H4 (cell line): ENCODE data around the gene RDM1. TPM values are rescaled to one million over a fixed set of nuclear protein-coding genes. Genes with fewer than 3 reads are reported as not detected.

Source experiments
- DNase-seq: peaks from one replicate; pipeline ENCODE4 v3.0.0-alpha.2; 2015; ENCODE audit warnings: low spot score
- total RNA-seq: library from RNA; depleted of rRNA; stranded (reverse); fragments of >200 nt; shearing (Covaris generic); gene quantifications from 2 replicates; pipeline ENCODE4 v1.2.3, GENCODE V29; 2014; rRNA removed

The RDM1 gene
- total RNA-seq, 1 experiment from 2014 or later = 0.66 TPM

DNA sequence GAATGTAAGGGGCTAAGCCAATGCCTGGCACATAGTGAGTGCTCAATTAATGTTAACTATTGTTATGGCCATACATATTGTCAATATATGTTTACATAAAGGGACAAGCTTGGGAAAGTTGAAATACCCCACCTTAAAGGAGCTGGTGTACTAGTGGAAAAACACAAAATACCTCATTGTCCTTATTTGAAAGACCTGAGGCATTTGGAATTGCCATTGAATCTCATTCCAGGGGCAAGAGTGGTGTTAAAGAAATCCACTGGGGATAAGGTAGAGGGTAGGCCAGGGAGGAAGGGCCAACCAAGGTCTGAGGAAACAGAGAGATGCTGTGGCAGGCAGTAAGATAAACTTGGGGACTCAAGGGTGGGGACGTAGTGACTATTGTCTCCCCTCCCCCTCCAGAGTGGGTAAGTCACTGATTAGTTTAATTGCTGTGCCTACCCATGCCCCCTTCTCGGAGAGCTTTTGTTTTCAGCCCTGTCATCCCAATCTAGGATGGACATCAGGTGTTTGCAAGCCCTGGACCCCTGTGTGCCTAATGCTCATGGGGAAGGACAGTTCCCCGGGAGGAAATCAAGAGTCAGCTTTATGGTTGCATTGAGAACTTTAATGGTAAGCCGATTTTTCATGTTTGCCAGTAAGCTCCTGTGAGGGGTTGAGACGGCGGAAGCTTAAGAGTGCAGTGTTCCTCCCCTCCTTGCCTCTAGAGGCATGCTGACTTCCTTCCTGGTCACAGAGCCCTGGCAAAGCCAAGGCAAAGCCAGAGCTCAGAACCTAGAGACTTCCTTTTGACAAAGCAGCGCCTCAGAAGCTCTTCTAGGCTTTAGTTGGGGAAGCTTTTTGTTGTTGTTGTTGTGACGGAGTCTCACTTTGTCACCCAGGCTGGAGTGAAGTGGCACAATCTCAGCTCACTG lies 59.4 kb downstream of the RDM1 start:
- DNase-seq = no peak

DNA sequence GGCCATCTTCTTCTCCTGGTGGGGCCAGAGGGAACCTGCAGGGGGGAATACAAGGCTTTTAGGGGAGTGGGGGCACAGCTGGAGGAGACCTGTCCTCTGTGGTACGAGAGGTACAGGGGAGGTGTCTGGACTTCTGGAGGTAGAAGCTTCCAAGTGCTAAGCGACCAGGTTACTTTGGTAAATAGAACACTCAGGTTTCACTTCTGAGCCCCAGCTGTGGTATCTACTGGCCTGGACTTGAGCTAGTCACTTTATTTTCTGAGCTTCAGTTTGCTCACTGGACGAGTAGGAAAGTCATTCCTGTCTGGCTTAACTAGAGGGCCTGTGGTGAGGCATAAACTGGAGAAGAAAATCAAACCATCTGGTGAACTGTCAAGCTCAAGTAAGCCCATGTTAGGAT lies 61.8 kb downstream of the RDM1 start, which contains the start of gene HEATR9:
HEATR9 (minus strand) TSS at position 155 of the 400 bp plus-strand sequence; CDS start at position 6, 149 bp downstream.
- no peak for DNase-seq

Other genes with a start within 250 kb of the RDM1 start
- gene RASL10B, start 199.1 kb downstream of the RDM1 start, total RNA-seq = 6.2 and 6.4 TPM in 2 replicates
- 0.04 TPM in 2 replicates for gene GAS2L2, start 177.5 kb downstream of the RDM1 start, total RNA-seq
- not detected in 2 replicates for gene C17orf50, start 169.9 kb downstream of the RDM1 start, total RNA-seq
- 0.68 TPM in 1 of 2 replicates, not detected in the other for gene MMP28, start 135.1 kb downstream of the RDM1 start, total RNA-seq
- gene TAF15, start 121.3 kb downstream of the RDM1 start, total RNA-seq = 17.8 and 19.8 TPM in 2 replicates
- gene HEATR9, start 61.9 kb downstream of the RDM1 start, total RNA-seq = not detected in 2 replicates
- 0.31 TPM in 1 of 2 replicates, not detected in the other for gene CCL5, start 50.4 kb downstream of the RDM1 start, total RNA-seq
- not detected in 2 replicates for gene LYZL6, start 12.9 kb upstream of the RDM1 start, total RNA-seq
- gene CCL16, start 50.7 kb upstream of the RDM1 start, total RNA-seq = not detected in 2 replicates
- not detected in 2 replicates for gene CCL14, start 56.0 kb upstream of the RDM1 start, total RNA-seq
- gene CCL15, start 70.8 kb upstream of the RDM1 start, total RNA-seq = not detected in 2 replicates
- gene CCL23, start 87.2 kb upstream of the RDM1 start, total RNA-seq = not detected in 2 replicates
- gene CCL18, start 133.5 kb upstream of the RDM1 start, total RNA-seq = not detected in 2 replicates
- not detected in 2 replicates for gene CCL3, start 159.4 kb upstream of the RDM1 start, total RNA-seq
- not detected in 2 replicates for gene CCL4, start 173.1 kb upstream of the RDM1 start, total RNA-seq
- gene TBC1D3B, start 245.9 kb upstream of the RDM1 start, total RNA-seq = 0.39 TPM in 1 of 2 replicates, not detected in the other